Duodenal mucosa (tissue), 2 donors: ENCODE data around the gene SART1.

Experiments used
- H3K27ac ChIP-seq: one replicate; pipeline ENCODE4 v1.7.0; 2013; ENCODE audit warnings: low read depth, low read length
- H3K27me3 ChIP-seq, 2 donors: one replicate each; pipeline ENCODE4 v1.7.0; 2013; ENCODE audit warnings: low read length in 2 of 2, control low read depth in 1 of 2; ENCODE audit not compliant: insufficient read depth in 2 of 2, control insufficient read depth in 1 of 2
- H3K36me3 ChIP-seq, 2 donors: one replicate each; pipeline ENCODE4 v1.7.0; 2013; ENCODE audit warnings: low read length in 2 of 2, control low read depth in 1 of 2; ENCODE audit not compliant: insufficient read depth in 2 of 2, control insufficient read depth in 1 of 2
- H3K4me1 ChIP-seq, 2 donors: one replicate each; pipeline ENCODE4 v1.7.0; 2013; ENCODE audit warnings: low read length in 2 of 2, control low read depth in 1 of 2; ENCODE audit not compliant: insufficient read depth in 2 of 2, control insufficient read depth in 1 of 2
- H3K4me3 ChIP-seq, 2 donors: one replicate each; pipeline ENCODE4 v1.7.0; 2013; ENCODE audit warnings: low read length in 2 of 2, low read depth in 1 of 2
- H3K9ac ChIP-seq, 2 donors: one replicate each; pipeline ENCODE4 v1.7.0; 2013; ENCODE audit warnings: low read length in 2 of 2, low read depth in 1 of 2
- H3K9me3 ChIP-seq, 2 donors: one replicate each; pipeline ENCODE4 v1.7.0; 2013; ENCODE audit warnings: low read length in 2 of 2, control low read depth in 1 of 2; ENCODE audit not compliant: control insufficient read depth in 1 of 2

Gene SART1

GRCh38 chr11:65964906-65965305 is 3.4 kb downstream of the SART1 start:
- Histone ChIP-seq H3K27ac (no peak overlapping the region), H3K4me3 (no peak overlapping the region), H3K36me3 (peaks cover 41 to 62% of the 10 kb centered on the region in 2 donors), H3K4me1 (peaks cover 12 to 23% of the 10 kb centered on the region in 2 donors), H3K9ac (no peak overlapping the region), H3K9me3 (no peaks in the 10 kb centered on the region), H3K27me3 (no peaks in the 10 kb centered on the region)

DNA sequence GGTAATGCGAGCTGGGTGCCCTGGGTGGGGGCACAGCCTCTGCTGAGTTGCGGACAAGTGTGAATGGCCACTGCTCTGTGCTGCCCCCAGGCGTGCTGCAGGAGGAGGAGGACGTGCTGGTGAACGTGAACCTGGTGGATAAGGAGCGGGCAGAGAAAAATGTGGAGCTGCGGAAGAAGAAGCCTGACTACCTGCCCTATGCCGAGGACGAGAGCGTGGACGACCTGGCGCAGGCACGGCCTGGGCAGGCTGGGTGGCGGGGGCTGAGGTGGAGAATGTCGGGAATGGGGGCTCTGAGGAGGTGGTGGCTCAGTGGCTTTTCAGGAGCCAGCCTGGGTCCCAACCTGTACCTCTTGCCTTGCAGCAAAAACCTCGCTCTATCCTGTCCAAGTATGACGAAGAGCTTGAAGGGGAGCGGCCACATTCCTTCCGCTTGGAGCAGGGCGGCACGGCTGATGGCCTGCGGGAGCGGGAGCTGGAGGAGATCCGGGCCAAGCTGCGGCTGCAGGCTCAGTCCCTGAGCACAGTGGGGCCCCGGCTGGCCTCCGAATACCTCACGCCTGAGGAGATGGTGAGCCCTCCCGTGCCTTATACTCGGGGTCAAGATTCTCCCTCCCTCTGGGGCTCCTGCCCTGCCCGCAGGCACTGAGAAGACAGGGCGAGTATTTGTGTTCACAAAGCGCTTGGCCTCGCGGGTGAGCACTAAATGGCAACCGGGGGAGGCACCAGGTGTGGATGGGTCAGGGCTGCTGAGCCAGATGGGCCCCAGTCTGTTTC is 4.6 kb downstream of the SART1 start:
- H3K27me3 ChIP-seq = no peaks in the 10 kb centered on the region
- H3K4me1 ChIP-seq = peaks cover 12 to 23% of the 10 kb centered on the region in 2 donors
- no peak overlapping the region for H3K4me3 ChIP-seq
- H3K9ac ChIP-seq = no peak overlapping the region
- peaks cover 46 to 69% of the 10 kb centered on the region in 2 donors for H3K36me3 ChIP-seq
- H3K9me3 ChIP-seq = no peaks in the 10 kb centered on the region
- H3K27ac ChIP-seq = no peak overlapping the region

- H3K4me1 ChIP-seq = peaks cover 9 to 18% of the 10 kb centered on the region in 2 donors
- no peak overlapping the region for H3K27ac ChIP-seq
- peaks cover 46 to 71% of the 10 kb centered on the region in 2 donors for H3K36me3 ChIP-seq
Measured at GRCh38 chr11:65967329-65967934, 5.9 kb downstream of the SART1 start.

GRCh38 chr11:65968600-65969482 is 7.3 kb downstream of the SART1 start:
- H3K4me1 ChIP-seq = peaks cover 0 to 4% of the 10 kb centered on the region in 2 donors
- H3K4me3 ChIP-seq = no peak overlapping the region
- H3K27me3 ChIP-seq = no peaks in the 10 kb centered on the region
- peaks cover 54 to 80% of the 10 kb centered on the region in 2 donors for H3K36me3 ChIP-seq
- H3K27ac ChIP-seq = no peak overlapping the region
- no peaks in the 10 kb centered on the region for H3K9me3 ChIP-seq
- no peak overlapping the region for H3K9ac ChIP-seq

More at GRCh38 chr11:65967329-65967934, 5.9 kb downstream of the SART1 start:
- Histone ChIP-seq H3K9me3 (no peaks in the 10 kb centered on the region), H3K4me3 (no peak overlapping the region), H3K27me3 (no peaks in the 10 kb centered on the region), H3K9ac (no peak overlapping the region)

GRCh38 chr11:65972116-65972515 is 10.6 kb downstream of the SART1 start:
- H3K4me3 ChIP-seq = no peak overlapping the region
- H3K27me3 ChIP-seq = no peaks in the 10 kb centered on the region
- H3K4me1 ChIP-seq = no peaks in the 10 kb centered on the region
- H3K27ac ChIP-seq = no peak overlapping the region
- peaks cover 38 to 63% of the 10 kb centered on the region in 2 donors for H3K36me3 ChIP-seq
- no peak overlapping the region for H3K9ac ChIP-seq
- H3K9me3 ChIP-seq = no peaks in the 10 kb centered on the region

DNA sequence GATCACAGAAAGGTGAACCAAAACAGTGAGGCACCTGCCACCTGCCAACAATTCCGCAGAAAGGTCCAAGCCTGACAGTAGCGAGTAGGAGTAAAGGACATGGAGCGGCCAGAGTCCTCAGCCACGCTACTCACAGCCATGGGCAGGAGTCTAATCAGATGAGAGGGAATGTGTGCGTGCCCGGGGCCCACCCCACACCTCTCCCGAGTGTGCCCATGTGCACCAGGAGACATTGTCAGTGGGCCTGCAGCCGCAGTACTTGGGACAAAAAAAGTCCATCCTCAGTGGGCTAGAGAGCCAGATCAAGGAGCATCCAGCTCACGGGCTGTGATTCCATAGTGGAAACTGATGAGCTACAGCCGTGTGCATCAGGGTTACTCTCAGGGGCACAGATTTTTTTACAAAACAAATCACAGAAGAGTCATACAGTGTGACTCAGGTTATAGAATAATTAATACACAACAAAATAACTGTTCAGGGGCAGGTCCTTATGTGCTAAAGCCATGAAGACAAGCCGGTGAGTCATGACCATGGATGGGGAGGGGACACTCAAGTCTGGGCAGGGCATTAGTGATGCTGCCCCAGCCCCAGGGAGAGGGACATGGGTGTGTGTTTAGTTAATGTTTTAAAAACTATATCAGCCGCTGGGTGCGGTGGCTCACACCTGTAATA is 12.0 kb downstream of the SART1 start:
- no peak overlapping the region for H3K9ac ChIP-seq
- no peaks in the 10 kb centered on the region for H3K27me3 ChIP-seq
- no peaks in the 10 kb centered on the region for H3K4me1 ChIP-seq
- no peak overlapping the region for H3K27ac ChIP-seq
- H3K9me3 ChIP-seq = no peaks in the 10 kb centered on the region
- H3K36me3 ChIP-seq = peaks cover 38 to 63% of the 10 kb centered on the region in 2 donors
- H3K4me3 ChIP-seq = no peak overlapping the region

GRCh38 chr11:65975771-65976170 is 14.2 kb downstream of the SART1 start:
- H3K4me3 ChIP-seq = no peak overlapping the region
- H3K9me3 ChIP-seq = no peaks in the 10 kb centered on the region
- H3K9ac ChIP-seq = no peak overlapping the region
- H3K27ac ChIP-seq = no peak overlapping the region
- no peaks in the 10 kb centered on the region for H3K4me1 ChIP-seq
- H3K36me3 ChIP-seq = peaks cover 28 to 56% of the 10 kb centered on the region in 2 donors
- no peaks in the 10 kb centered on the region for H3K27me3 ChIP-seq

DNA sequence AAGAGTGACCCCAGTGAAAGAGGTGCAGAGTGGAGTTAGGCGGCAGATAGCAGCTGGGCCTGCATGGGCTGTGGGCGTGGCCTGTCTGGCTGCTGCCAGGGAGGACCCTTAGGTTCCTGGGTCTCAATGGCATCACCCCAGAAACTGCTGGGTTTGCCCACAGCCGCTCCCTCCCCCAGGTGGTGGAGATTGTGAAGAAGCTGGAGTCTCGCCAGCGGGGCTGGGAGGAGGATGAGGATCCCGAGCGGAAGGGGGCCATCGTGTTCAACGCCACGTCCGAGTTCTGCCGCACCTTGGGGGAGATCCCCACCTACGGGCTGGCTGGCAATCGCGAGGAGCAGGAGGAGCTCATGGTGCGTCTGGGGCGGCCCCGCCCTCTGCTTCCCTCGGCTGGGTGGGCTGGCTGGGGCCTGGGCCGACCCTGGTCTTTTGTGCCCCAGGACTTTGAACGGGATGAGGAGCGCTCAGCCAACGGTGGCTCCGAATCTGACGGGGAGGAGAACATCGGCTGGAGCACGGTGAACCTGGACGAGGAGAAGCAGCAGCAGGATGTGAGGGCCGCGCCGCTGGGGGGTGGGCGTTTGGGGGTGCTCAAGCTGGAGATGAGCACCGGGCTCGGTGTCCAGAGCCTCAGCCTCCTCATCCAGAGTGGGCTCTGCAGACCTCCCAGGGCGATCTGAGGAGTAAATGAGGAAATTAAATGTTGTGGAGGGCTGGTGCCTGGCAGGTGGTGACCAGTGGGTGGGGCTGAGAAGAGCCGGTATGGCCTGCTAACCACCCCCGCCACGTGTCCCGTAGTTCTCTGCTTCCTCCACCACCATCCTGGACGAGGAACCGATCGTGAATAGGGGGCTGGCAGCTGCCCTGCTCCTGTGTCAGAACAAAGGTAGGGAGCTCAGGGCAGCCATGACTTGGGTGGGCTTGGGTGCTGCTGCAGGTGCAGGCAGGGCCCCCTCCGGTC is 15.0 kb downstream of the SART1 start:
- Histone ChIP-seq H3K27me3 (no peaks in the 10 kb centered on the region), H3K9ac (no peak overlapping the region), H3K4me3 (no peak overlapping the region), H3K27ac (no peak overlapping the region), H3K9me3 (no peaks in the 10 kb centered on the region), H3K36me3 (peaks cover 28 to 56% of the 10 kb centered on the region in 2 donors), H3K4me1 (no peaks in the 10 kb centered on the region)
